DOHH2 (cell line): ENCODE measurements around the gene ZNF366.

Experiments used
- CTCF ChIP-seq: fragments of 200-600 bp; sonication (generic); IDR thresholded peaks from one replicate; pipeline ENCODE4 v1.5.1; 2014; ENCODE audit warnings: antibody characterized with exemption, mild to moderate bottlenecking, low read depth, low read length; ENCODE audit not compliant: poor library complexity, severe bottlenecking
- EZH2phosphoT487 ChIP-seq: fragments of 200-600 bp; sonication (generic); IDR thresholded peaks from 2 replicates; pipeline ENCODE4 v1.6.1; 2017; ENCODE audit warnings: borderline replicate concordance, mild to moderate bottlenecking, antibody characterized with exemption, low read length, moderate library complexity, mixed read lengths

GRCh38 chr5:72539726-72540125 is 32.5 kb upstream of the ZNF366 start:
- no peak for TF ChIP-seq CTCF
- no peak for TF ChIP-seq EZH2phosphoT487
